Smooth muscle cell (in vitro differentiated cells): Measurements from ENCODE around the gene TGFB2. TPM values are rescaled to one million over a fixed set of nuclear protein-coding genes. Genes with fewer than 3 reads are reported as not detected.

Source experiments
- DNase-seq: peaks from one replicate; lab custom pipeline; 2025; ENCODE audit not compliant: unreplicated experiment; lab: John Stamatoyannopoulos, UW
- H2AFZ ChIP-seq: fragments of 200-600 bp; sonication (generic); 2 replicates; pipeline ENCODE4 v1.6.0; 2016; ENCODE audit warnings: antibody characterized with exemption, low read depth, mild to moderate bottlenecking
- H3F3A ChIP-seq: fragments of 200-600 bp; sonication (generic); 2 replicates; pipeline ENCODE4 v1.6.0; 2017; ENCODE audit warnings: antibody characterized with exemption, low read depth
- H3K27ac ChIP-seq: fragments of 200-600 bp; sonication (generic); 2 replicates; pipeline ENCODE4 v1.5.1; 2016; ENCODE audit warnings: low read depth, mild to moderate bottlenecking
- H3K27me3 ChIP-seq: fragments of 200-600 bp; sonication (generic); 2 replicates; pipeline ENCODE4 v1.6.1; 2016; ENCODE audit warnings: low read depth, mild to moderate bottlenecking
- H3K36me3 ChIP-seq: fragments of 200-600 bp; sonication (generic); 2 replicates; pipeline ENCODE4 v1.5.1; 2016; ENCODE audit warnings: low read depth
- H3K4me1 ChIP-seq: fragments of 200-600 bp; sonication (generic); 2 replicates; pipeline ENCODE4 v1.5.1; 2016; ENCODE audit warnings: low read depth
- H3K4me2 ChIP-seq: fragments of 200-600 bp; sonication (generic); 2 replicates; pipeline ENCODE4 v1.6.0; 2016; ENCODE audit warnings: mild to moderate bottlenecking
- H3K4me3 ChIP-seq: fragments of 200-600 bp; sonication (generic); 2 replicates; pipeline ENCODE4 v1.5.1; 2016; ENCODE audit warnings: mild to moderate bottlenecking
- H3K79me2 ChIP-seq: fragments of 200-600 bp; sonication (generic); 2 replicates; pipeline ENCODE4 v1.6.0; 2016; ENCODE audit warnings: low read depth, mild to moderate bottlenecking
- H3K9ac ChIP-seq: fragments of 200-600 bp; sonication (generic); 2 replicates; pipeline ENCODE4 v1.6.0; 2016; ENCODE audit warnings: low read depth
- H3K9me3 ChIP-seq: fragments of 200-600 bp; sonication (generic); replicated peaks from 2 replicates; pipeline ENCODE4 v1.5.1; 2016; ENCODE audit warnings: low read depth
- H4K20me1 ChIP-seq: fragments of 200-600 bp; sonication (generic); 2 replicates; pipeline ENCODE4 v1.6.0; 2016; ENCODE audit warnings: low read depth
- CTCF ChIP-seq: fragments of 200-600 bp; sonication (generic); IDR thresholded peaks from 2 replicates; pipeline ENCODE4 v1.5.1; 2017; ENCODE audit warnings: borderline replicate concordance, mild to moderate bottlenecking, antibody characterized with exemption; ENCODE audit not compliant: insufficient read depth, poor library complexity, severe bottlenecking
- WGBS: methylation state at CpG from one replicate; pipeline ENCODE4 v1.1.7; 2016; ENCODE audit warnings: low lambda C conversion rate; 5-methylcytosine and 5-hydroxymethylcytosine counted together
- polyA plus RNA-seq: library from polyadenylated mRNA; unstranded; fragments of >200 nt; fragmentation: Nextera tagmentation; extraction: Ambion mirVana; gene quantifications from 2 replicates; pipeline ENCODE4 v1.2.1, GENCODE V29; 2016
- total RNA-seq: library from RNA; depleted of rRNA; stranded (reverse); fragments of >200 nt; gene quantifications from 2 replicates; pipeline ENCODE4 v1.2.3, GENCODE V29; 2014

TGFB2 gene
- total and polyA plus RNA-seq, 2 experiments from 2014 or later: 29.1 to 63.3 TPM

- 83% methylated on average over 4 of the region's 4 CpGs for WGBS
- Histone ChIP-seq H3K4me3 (no peak overlapping the region), H2AFZ (no peak overlapping the region), H3K36me3 (no peaks in the 10 kb centered on the region), H3K79me2 (peaks cover 43% of the 10 kb centered on the region), H3K9ac (no peak overlapping the region), H3K27ac (no peak overlapping the region), H3K4me2 (no peak overlapping the region), H3K9me3 (no peaks in the 10 kb centered on the region), H4K20me1 (no peaks in the 10 kb centered on the region), H3K27me3 (no peaks in the 10 kb centered on the region), H3K4me1 (peaks cover 14% of the 10 kb centered on the region), H3F3A (peaks cover 27% of the 10 kb centered on the region)
- TF ChIP-seq CTCF: no peak
- DNase-seq: no peak
Observed at GRCh38 chr1:218367118-218367517, 22.0 kb downstream of the TGFB2 start.

- H3K4me3 ChIP-seq: no peak overlapping the region
- WGBS: 46% methylated on average over 7 of the region's 7 CpGs
- no peak overlapping the region for H2AFZ ChIP-seq
- peaks cover 17% of the 10 kb centered on the region for H3K4me1 ChIP-seq
- H3K4me2 ChIP-seq: no peak overlapping the region
- H3K9ac ChIP-seq: no peak overlapping the region
- peak overlapping the region; percentile 99 for H3K27ac ChIP-seq
- H3F3A ChIP-seq: peaks cover 40% of the 10 kb centered on the region
- no peaks in the 10 kb centered on the region for H3K9me3 ChIP-seq
- no peak for DNase-seq
- no peaks in the 10 kb centered on the region for H3K36me3 ChIP-seq
- no peak for TF ChIP-seq CTCF
- no peaks in the 10 kb centered on the region for H4K20me1 ChIP-seq
- H3K79me2 ChIP-seq: peaks cover 35% of the 10 kb centered on the region
- H3K27me3 ChIP-seq: no peaks in the 10 kb centered on the region
Observed at GRCh38 chr1:218368686-218369085, 23.6 kb downstream of the TGFB2 start.

GRCh38 chr1:218369688-218370511 is 24.8 kb downstream of the TGFB2 start:
- Histone ChIP-seq H3K4me1 (peaks cover 18% of the 10 kb centered on the region), H3K4me2 (peak overlapping the region; percentile 42), H3K79me2 (peaks cover 35% of the 10 kb centered on the region)

More at GRCh38 chr1:218369688-218370511, 24.8 kb downstream of the TGFB2 start:
- H3K27ac ChIP-seq: peak overlapping the region; percentile 99
- H3K27me3 ChIP-seq: no peaks in the 10 kb centered on the region
- DNase-seq: no peak
- H3K9me3 ChIP-seq: no peaks in the 10 kb centered on the region
- peaks cover 50% of the 10 kb centered on the region for H3F3A ChIP-seq
- no peaks in the 10 kb centered on the region for H3K36me3 ChIP-seq
- no peak for TF ChIP-seq CTCF
- peak overlapping the region; percentile 56 for H3K9ac ChIP-seq
- no peak overlapping the region for H3K4me3 ChIP-seq
- no peak overlapping the region for H2AFZ ChIP-seq
- WGBS: 18% methylated on average over 2 of the region's 2 CpGs
- H4K20me1 ChIP-seq: no peaks in the 10 kb centered on the region
